AG04449 (cell line): Measurements from ENCODE around the gene FHOD1.

Experiments used
- CTCF ChIA-PET: fragments of 350-600 bp; formaldehyde crosslinking; extraction: SDS; loops from one replicate; lab custom pipeline; 2021; ENCODE audit warnings: antibody characterized with exemption; lab: Yijun Ruan, JAX
- POLR2A ChIA-PET: fragments of 400-600, 350-600 bp; formaldehyde crosslinking; extraction: SDS; loops from one replicate; lab custom pipeline; 2020; ENCODE audit warnings: antibody characterized with exemption, inconsistent platforms; lab: Yijun Ruan, JAX
- DNase-seq: peaks from one replicate; pipeline ENCODE4 v3.0.0-alpha.2; 2010; ENCODE audit warnings: low read depth, low spot score
- H3K4me3 ChIP-seq: 2 replicates; pipeline ENCODE4 v1.5.1; 2011; ENCODE audit warnings: low read depth, mild to moderate bottlenecking, control low read depth, low read length
- CTCF ChIP-seq: IDR thresholded peaks from one replicate; pipeline ENCODE4 v1.5.1; 2011; ENCODE audit warnings: mild to moderate bottlenecking, moderate library complexity, low read length, control low read depth, inconsistent platforms; ENCODE audit not compliant: insufficient read depth; ENCODE audit errors: missing control alignments

Gene FHOD1

DNA sequence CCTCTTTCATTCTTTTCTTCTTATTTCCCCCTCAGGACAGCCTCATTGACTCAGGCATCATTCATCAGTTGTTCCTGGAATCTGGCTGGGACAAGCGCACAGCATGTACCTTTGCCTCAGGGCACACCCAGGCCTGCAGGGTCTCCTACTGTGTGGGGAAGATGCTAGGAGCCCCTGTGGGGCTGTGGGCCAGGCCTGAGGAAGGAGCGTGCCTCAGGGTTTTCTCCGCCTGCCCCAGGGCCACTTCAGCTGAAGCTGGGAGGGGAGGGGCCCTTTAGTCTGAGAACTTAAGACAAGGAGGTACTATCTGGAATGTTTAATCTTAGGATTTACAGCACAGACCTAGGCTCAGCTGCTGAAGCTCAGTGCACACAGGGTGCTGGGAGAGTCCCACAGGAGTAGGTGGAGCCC is 40.4 kb downstream of the FHOD1 start:
- ChIA-PET CTCF (interaction anchor here (1.6 to 10.5 kb wide), 2 partner anchors 10 to 12 kb away, joined by 3 to 83 read pairs; partner anchors contain the start of genes E2F4 and ELMO3), POLR2A (interaction anchor here (0.5 to 1.1 kb wide), 2 partner anchors 13 to 317 kb away, joined by 3 read pairs; no protein-coding TSS in a partner anchor)
- no peak overlapping the region for H3K4me3 ChIP-seq
- no peak for TF ChIP-seq CTCF
- DNase-seq: no peak

DNA sequence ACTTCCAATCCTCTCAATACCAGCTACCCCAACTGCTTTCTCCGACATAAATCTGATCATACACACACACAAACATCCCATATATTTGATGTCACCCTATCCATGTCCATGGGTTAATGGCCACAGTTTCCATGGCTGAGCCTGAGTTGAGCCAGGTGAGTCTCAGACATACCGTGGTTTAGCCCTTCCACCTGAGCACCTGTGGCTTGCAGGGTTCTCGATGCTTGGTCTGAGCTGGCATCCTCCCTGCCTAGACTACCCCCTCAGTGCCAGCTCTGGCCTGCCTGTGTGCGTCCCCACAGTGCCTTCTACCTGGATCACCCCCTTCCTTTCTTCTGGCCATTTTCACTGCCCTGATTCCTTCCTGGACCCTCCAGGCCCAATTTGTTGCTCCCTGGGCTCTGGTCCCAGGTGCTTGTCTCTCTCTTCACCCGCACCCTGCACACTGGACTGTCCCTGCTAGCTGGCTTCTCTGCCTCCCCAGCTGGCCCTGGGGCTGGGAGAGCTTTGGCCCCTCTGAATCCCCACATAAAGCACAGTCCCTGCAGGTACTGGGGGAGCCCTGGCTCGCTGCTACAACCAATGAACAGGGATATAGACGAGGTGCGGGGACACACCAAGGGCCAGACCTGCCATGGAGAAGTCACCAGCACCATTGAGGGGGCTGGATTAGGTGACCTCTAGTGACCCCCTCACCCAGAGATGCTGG is 41.0 kb downstream of the FHOD1 start:
- no peak for TF ChIP-seq CTCF
- DNase-seq: no peak
- CTCF ChIA-PET: interaction anchor here (10.5 kb wide), 1 partner anchor 10 kb away, joined by 83 read pairs; the partner anchor contains the start of genes E2F4 and ELMO3
- POLR2A ChIA-PET: interaction anchor here (0.5 kb wide), 1 partner anchor 316 kb away, joined by 3 read pairs; no protein-coding TSS in a partner anchor
- no peak overlapping the region for H3K4me3 ChIP-seq

DNA sequence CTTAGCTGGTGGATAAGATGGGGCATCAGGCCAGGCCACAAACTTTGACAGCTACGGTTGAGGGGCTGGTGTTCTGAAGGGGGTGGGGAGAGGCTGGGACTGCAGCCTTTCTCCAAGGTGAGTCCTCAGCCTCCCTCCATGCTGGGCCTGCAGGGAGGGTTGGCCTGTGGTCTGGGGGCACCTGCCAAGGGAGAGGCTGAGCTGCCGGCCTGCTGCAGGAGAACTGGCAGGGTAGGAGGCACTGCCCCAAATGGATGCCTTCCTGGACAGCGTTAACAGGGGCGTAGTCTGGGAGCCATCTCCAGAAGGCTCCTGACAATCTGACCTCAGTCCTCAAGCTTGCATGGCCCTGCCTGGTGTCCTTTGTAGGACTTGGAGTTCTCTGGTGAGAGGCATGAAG is 43.2 kb downstream of the FHOD1 start:
- no peak overlapping the region for H3K4me3 ChIP-seq
- DNase-seq: no peak
- POLR2A ChIA-PET: interaction anchor here (2.1 kb wide), 1 partner anchor 23 kb away, joined by 6 read pairs; the partner anchor contains the start of gene TMEM208
- TF ChIP-seq CTCF: no peak
- CTCF ChIA-PET: interaction anchor here (0.6 kb wide), 1 partner anchor 94 kb away, joined by 3 read pairs; no protein-coding TSS in a partner anchor

- H3K4me3 ChIP-seq: no peak overlapping the region
- no peak for DNase-seq
- no peak for TF ChIP-seq CTCF
- CTCF ChIA-PET: interaction anchor here (0.8 kb wide), 1 partner anchor 10 kb away, joined by 3 read pairs; no protein-coding TSS in a partner anchor
- POLR2A ChIA-PET: no interaction called here
Observed at GRCh38 chr16:67202956-67203493, 44.3 kb downstream of the FHOD1 start.

DNA sequence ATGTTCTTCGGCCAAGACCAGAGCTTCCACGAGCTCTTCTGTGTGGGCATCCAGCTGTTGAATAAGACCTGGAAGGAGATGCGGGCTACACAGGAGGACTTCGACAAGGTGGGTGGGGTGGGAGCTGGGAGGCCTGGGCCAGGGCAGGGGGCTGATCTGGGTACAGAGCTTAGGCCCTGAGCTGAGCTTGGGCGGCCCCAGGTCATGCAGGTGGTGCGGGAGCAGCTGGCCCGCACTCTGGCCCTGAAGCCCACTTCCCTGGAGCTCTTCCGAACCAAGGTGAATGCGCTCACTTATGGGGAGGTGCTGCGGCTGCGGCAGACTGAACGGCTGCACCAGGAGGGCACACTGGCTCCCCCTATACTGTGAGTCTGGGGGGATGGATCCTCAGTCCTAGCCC is 44.9 kb downstream of the FHOD1 start:
- POLR2A ChIA-PET: interaction anchor here (0.6 kb wide), 2 partner anchors 21 to 24 kb away, joined by 3 read pairs; no protein-coding TSS in a partner anchor
- DNase-seq: no peak
- H3K4me3 ChIP-seq: no peak overlapping the region
- CTCF ChIA-PET: interaction anchor here (0.8 to 1.0 kb wide), 2 partner anchors 9 to 13 kb away, joined by 3 read pairs; no protein-coding TSS in a partner anchor
- no peak for TF ChIP-seq CTCF
